Measurements from ENCODE around the gene INPP5B. TPM values are rescaled to one million over a fixed set of nuclear protein-coding genes. Genes with fewer than 3 reads are reported as not detected.

INPP5B gene
- total and polyA plus RNA-seq, 9 of the 15 experiments (the other 6 are each of a cell fraction or from before 2014, with no cell fraction given): 14.1 to 28.7 (median 20.9) TPM

- ATAC-seq (no peak), DNase-seq (ENCODE audit: extremely low read depth in 1 of 4, low spot score in 3 of 4) (no peak), FAIRE-seq (no peak)
- Histone ChIP-seq H2AFZ (ENCODE audit: low read depth, low read length) (no peak overlapping the region), H3K4me3 (no peak overlapping the region), H4K20me1 (replicated peaks; ENCODE audit: control insufficient read depth, insufficient read depth, low read length) (no peaks in the 10 kb centered on the region), H3K27me3 (ENCODE audit: control insufficient read depth in 2 of 2, insufficient read depth in 2 of 2, low read length in 2 of 2) (no peaks in the 10 kb centered on the region), H3K4me1 (replicated peaks in 1 of 2; ENCODE audit: control insufficient read depth in 2 of 2, insufficient read depth in 2 of 2, low read length in 2 of 2) (no peaks in the 10 kb centered on the region), H3K9me1 (ENCODE audit: control insufficient read depth, insufficient read depth, low read length) (no peaks in the 10 kb centered on the region), H3K27ac (ENCODE audit: extremely low read depth, low read depth, low read length) (no peak overlapping the region), H3K4me2 (ENCODE audit: insufficient read depth, low read length) (no peak overlapping the region), H3K9ac (ENCODE audit: insufficient read depth in 1 of 2, low read depth in 2 of 2, low read length in 2 of 2) (no peak overlapping the region), H3K36me3 (ENCODE audit: control insufficient read depth, insufficient read depth, low read length) (peaks cover 69% of the 10 kb centered on the region), H3K79me2 (ENCODE audit: control insufficient read depth, insufficient read depth, low read length) (no peaks in the 10 kb centered on the region), H3K9me3 (replicated peaks; ENCODE audit: control insufficient read depth, insufficient read depth, low read depth, low read length) (no peaks in the 10 kb centered on the region)
- BruUV-seq (replicated peaks): no TSS peak
- POLR2A ChIA-PET: interaction anchor here (0.6 to 1.7 kb wide), 5 partner anchors 15 to 1600 kb away, joined by 3 to 7 read pairs (median 3); partner anchors contain the start of genes C1orf122, DNALI1 and YRDC
- intact Hi-C loops (cut with micrococcal nuclease) (no loop called here), in situ Hi-C loops (cut with MboI) (no loop called here)
- 96% methylated on average over 9 of the region's 9 CpGs for WGBS (ENCODE audit: insufficient coverage, low coverage, missing lambda C conversion rate)
- TF ChIP-seq CBX5 (IDR thresholded peaks at IDR 0.05; ENCODE audit: borderline replicate concordance, low read depth) (no peak), ZNF354B (CRISPR knock-in tag; IDR thresholded peaks at IDR 0.05) (no peak)
- TF ChIP-seq, protein P1, sequence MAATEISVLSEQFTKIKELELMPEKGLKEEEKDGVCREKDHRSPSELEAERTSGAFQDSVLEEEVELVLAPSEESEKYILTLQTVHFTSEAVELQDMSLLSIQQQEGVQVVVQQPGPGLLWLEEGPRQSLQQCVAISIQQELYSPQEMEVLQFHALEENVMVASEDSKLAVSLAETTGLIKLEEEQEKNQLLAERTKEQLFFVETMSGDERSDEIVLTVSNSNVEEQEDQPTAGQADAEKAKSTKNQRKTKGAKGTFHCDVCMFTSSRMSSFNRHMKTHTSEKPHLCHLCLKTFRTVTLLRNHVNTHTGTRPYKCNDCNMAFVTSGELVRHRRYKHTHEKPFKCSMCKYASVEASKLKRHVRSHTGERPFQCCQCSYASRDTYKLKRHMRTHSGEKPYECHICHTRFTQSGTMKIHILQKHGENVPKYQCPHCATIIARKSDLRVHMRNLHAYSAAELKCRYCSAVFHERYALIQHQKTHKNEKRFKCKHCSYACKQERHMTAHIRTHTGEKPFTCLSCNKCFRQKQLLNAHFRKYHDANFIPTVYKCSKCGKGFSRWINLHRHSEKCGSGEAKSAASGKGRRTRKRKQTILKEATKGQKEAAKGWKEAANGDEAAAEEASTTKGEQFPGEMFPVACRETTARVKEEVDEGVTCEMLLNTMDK (IDR thresholded peaks at IDR 0.05; ENCODE audit: borderline replicate concordance, insufficient read depth, low read depth, low read length, poor library complexity, severe bottlenecking): no peak
- CTCF ChIA-PET (ENCODE audit: low intra/inter-chr PET ratio): no interaction called here
Measured at GRCh38 chr1:37822906-37823815, 123.7 kb downstream of the INPP5B start.

Measured in K562 (cell line).